RWPE2 (cell line): ENCODE results near the gene ELAVL2.

Experiments
- ATAC-seq: fragments of 200-7000 bp; cut with Tn5 transposase; 3 replicates; pipeline ENCODE4 v1.9.1; 2021; ENCODE audit warnings: low read depth
- DNase-seq: peaks from one replicate; pipeline ENCODE4 v3.0.0-alpha.2; 2020; ENCODE audit warnings: low spot score
- H3K27ac ChIP-seq: fragments of 450-650 bp; 2 replicates; pipeline ENCODE4 v1.5.1; 2017; ENCODE audit warnings: mild to moderate bottlenecking; ENCODE audit not compliant: poor library complexity, severe bottlenecking
- H3K27me3 ChIP-seq: fragments of 250-450 bp; sonication (Bioruptor Pico); 2 replicates; pipeline ENCODE4 v1.5.1; 2021; ENCODE audit warnings: mild to moderate bottlenecking, moderate library complexity; ENCODE audit not compliant: insufficient read depth, poor library complexity, severe bottlenecking
- H3K36me3 ChIP-seq: fragments of 250-450 bp; sonication (Bioruptor Pico); 2 replicates; pipeline ENCODE4 v1.5.1; 2020; ENCODE audit warnings: low read depth, mild to moderate bottlenecking, moderate library complexity
- H3K4me1 ChIP-seq: fragments of 250-450 bp; sonication (Bioruptor Pico); 2 replicates; pipeline ENCODE4 v1.5.1; 2021; ENCODE audit warnings: mild to moderate bottlenecking, moderate library complexity; ENCODE audit not compliant: insufficient read depth, poor library complexity, severe bottlenecking
- H3K4me3 ChIP-seq: fragments of 250-450 bp; sonication (Bioruptor Pico); 2 replicates; pipeline ENCODE4 v1.5.1; 2021; ENCODE audit warnings: mild to moderate bottlenecking, moderate library complexity; ENCODE audit not compliant: severe bottlenecking
- H3K9me3 ChIP-seq: fragments of 250-450 bp; sonication (Bioruptor Pico); 2 replicates; pipeline ENCODE4 v1.5.1; 2021; ENCODE audit warnings: mild to moderate bottlenecking, moderate library complexity; ENCODE audit not compliant: severe bottlenecking
- TF ChIP-seq, protein P1 (sequence below): fragments of 450-650 bp; IDR thresholded peaks from one replicate; pipeline ENCODE4 v1.5.1; 2017; ENCODE audit warnings: mild to moderate bottlenecking, moderate library complexity; ENCODE audit not compliant: poor library complexity, severe bottlenecking

Gene ELAVL2

DNA sequence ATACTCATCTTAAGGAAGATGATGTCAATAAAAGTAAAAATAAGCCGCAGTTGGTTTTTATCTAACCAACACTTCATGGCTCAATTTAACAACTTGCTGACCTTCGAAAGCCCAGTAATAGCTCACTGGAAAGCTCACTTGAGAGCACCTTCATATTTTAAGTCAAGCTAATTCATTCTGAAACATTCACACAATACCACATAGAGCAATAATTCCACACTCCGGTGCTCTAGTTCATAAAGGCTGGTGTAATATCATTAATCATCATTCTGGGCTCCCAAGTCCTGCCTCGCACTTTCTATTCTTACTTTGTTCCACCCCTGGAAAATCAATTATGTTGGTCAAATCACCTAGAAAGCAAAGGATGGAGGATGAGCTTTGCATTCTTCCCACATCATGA lies 74.4 kb downstream of the ELAVL2 start:
- TF ChIP-seq, protein P1, sequence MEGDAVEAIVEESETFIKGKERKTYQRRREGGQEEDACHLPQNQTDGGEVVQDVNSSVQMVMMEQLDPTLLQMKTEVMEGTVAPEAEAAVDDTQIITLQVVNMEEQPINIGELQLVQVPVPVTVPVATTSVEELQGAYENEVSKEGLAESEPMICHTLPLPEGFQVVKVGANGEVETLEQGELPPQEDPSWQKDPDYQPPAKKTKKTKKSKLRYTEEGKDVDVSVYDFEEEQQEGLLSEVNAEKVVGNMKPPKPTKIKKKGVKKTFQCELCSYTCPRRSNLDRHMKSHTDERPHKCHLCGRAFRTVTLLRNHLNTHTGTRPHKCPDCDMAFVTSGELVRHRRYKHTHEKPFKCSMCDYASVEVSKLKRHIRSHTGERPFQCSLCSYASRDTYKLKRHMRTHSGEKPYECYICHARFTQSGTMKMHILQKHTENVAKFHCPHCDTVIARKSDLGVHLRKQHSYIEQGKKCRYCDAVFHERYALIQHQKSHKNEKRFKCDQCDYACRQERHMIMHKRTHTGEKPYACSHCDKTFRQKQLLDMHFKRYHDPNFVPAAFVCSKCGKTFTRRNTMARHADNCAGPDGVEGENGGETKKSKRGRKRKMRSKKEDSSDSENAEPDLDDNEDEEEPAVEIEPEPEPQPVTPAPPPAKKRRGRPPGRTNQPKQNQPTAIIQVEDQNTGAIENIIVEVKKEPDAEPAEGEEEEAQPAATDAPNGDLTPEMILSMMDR = no peak
- no peak for DNase-seq
- ATAC-seq = no peak
- Histone ChIP-seq H3K36me3 (peaks cover 5% of the 10 kb centered on the region; the same call in 1 of the 2 replicates), H3K9me3 (no peaks in the 10 kb centered on the region), H3K27me3 (no peaks in the 10 kb centered on the region), H3K4me1 (peaks cover 33% of the 10 kb centered on the region), H3K4me3 (no peak overlapping the region), H3K27ac (no peak overlapping the region)

DNA sequence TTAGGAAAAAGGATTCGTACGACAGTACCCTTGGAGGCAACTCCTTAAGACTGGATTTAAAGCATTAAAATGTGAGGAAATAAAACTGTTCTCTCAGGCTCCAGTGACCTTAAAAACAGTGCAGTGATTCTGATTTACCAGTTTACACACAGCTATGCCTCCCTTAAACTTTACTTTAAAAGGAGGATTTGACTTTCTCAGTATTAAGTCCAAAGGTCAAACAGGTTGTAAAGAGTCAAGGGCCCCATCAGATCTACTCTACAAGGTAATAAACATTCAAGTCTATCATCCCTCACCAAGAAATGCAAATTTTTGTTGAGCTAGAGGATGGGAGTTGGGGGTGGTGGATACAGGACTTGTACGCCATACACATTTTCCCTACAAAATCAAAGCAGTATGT lies 75.2 kb downstream of the ELAVL2 start:
- no peak for DNase-seq
- H3K4me1 ChIP-seq = peaks cover 34% of the 10 kb centered on the region
- TF ChIP-seq, protein P1 = no peak
- no peaks in the 10 kb centered on the region for H3K9me3 ChIP-seq
- no peaks in the 10 kb centered on the region for H3K27me3 ChIP-seq
- no peak overlapping the region for H3K4me3 ChIP-seq
- H3K36me3 ChIP-seq = peaks cover 5% of the 10 kb centered on the region; the same call in 1 of the 2 replicates
- H3K27ac ChIP-seq = no peak overlapping the region
- ATAC-seq = no peak

DNA sequence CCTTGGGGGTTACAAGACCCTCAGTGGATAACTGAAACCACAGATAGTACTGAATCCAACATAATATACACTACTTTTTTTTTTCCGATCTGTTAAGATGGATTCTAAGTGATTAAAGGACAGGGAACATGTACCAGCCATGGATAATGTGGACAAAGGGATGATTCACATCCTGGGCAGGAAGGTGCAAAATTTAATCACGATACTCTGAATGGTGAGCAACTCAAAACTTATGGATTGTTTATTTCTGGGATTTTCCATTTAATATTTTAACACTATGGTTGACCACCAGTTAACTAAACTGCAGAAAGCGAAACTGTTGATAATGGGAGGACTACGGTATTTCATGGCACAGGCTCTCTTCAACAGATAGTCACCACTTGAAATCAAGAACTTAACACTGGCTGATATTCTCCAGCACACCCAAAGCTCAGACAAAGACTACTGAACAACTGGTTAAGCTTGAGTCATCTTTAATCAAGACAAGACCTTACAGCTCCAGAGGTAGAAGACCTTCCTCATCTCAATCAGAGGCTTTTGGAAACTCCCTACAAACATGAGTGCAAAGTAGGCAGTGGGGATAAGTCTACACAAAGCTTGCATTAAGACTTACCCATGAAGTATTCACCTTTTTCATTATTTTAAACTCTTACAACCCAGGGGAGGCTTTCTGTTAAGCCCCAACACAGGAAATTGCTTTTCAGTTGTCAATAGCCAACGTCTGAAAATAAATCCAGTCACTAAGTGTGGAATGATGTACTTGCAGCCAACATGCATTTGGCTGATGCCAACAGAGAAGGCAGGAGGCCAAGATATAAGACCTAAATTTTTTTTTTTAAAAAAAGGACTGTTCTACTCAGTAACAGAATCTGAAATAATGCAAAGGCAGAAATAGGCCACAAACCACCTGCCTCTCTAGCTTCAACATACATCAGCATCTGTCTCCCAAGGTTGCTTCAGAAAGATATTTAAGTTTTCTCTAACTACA lies 78.7 kb downstream of the ELAVL2 start:
- Histone ChIP-seq H3K9me3 (no peaks in the 10 kb centered on the region), H3K4me3 (no peak overlapping the region), H3K27ac (peak overlapping the region; percentile 92), H3K36me3 (no peaks in the 10 kb centered on the region), H3K27me3 (no peaks in the 10 kb centered on the region), H3K4me1 (peaks cover 31% of the 10 kb centered on the region)
- TF ChIP-seq, protein P1 = no peak
- DNase-seq (no peak), ATAC-seq (peak; percentile 85)

DNA sequence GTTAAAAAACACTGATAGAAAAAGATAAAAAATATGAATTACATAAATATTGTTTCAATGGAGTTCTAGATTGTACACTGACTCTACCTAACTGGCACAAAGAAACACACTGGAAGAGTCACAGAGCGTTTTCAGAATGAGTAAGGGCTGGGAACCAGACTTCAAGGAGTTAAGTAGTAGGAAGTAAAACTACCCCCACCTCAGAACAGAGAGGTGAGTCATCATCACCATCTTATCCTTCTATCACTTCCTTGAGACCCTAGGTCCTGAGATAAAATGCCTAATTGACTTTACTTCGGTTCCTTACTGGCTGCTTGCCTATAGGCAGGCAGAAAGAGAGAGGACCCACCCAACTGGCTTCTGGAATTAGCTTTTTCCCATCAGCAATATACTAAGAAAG lies 79.7 kb downstream of the ELAVL2 start:
- 0 out of 3 replicates have a peak, but pooled peaks have one; percentile 30 for ATAC-seq
- H3K4me1 ChIP-seq = peaks cover 31% of the 10 kb centered on the region
- TF ChIP-seq, protein P1 = no peak
- H3K27ac ChIP-seq = peak overlapping the region; percentile 92
- H3K4me3 ChIP-seq = no peak overlapping the region
- H3K36me3 ChIP-seq = no peaks in the 10 kb centered on the region
- H3K27me3 ChIP-seq = no peaks in the 10 kb centered on the region
- no peaks in the 10 kb centered on the region for H3K9me3 ChIP-seq
- DNase-seq = no peak

DNA sequence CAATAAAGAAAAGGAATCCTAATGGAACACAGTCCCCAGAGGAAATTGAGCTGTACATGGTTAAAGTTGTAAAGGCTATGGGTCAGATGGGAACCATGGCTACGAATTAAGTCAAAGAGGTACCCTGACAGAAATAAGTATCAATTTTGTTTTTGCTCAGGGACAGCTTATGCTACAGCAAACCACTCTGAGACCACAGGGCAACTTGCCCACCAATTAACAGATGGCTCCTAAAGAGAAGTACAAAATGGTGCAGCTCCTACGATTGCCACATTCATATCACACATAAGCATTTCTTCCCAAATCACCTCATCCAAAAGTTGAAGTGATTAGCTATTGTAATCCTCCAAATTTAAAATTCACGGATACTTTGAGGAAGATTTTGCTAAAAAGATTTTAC lies 83.0 kb downstream of the ELAVL2 start:
- Histone ChIP-seq H3K9me3 (no peaks in the 10 kb centered on the region), H3K4me1 (peaks cover 25% of the 10 kb centered on the region), H3K4me3 (no peak overlapping the region), H3K27ac (no peak overlapping the region), H3K27me3 (no peaks in the 10 kb centered on the region), H3K36me3 (no peaks in the 10 kb centered on the region)
- ATAC-seq (no peak), DNase-seq (no peak)
- TF ChIP-seq, protein P1 = no peak
